Measurements from ENCODE around the gene IGFN1. TPM values are rescaled to one million over a fixed set of nuclear protein-coding genes. Genes with fewer than 3 reads are reported as not detected.

Gene IGFN1
- total and polyA plus RNA-seq, 2 donors from 2014 or later: 2.8 TPM; not detected in 1

DNA sequence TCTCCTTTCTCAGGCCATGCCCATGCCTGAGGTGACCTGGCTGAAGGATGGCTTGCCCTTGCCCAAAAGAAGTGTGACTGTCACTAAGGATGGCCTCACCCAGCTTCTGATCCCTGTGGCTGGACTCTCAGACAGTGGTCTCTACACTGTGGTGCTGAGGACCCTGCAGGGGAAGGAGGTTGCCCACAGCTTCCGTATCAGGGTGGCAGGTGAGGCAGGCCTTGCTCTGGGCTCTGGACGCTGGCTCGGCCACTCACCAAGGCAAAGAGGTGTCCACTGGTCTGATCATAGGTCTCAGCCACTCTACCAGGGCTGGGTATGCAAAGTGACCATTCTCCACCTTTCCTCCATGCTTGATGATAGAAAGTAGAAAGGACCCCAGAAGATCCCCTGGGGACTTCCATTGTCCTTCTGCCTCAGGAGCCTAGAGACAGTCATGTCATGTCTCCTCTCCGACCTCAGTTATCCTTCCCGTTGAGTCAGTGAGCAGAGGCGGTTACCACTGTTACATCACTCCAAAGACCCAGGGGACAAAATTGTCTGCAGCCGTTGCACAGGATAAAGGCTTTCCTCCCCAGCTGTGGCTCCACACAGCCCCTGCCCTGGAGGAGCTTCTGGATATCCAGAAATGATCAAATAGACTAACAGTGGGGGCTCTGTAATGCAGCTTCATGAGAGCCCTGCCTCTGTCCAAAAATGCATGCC, 34.2 kb downstream of the IGFN1 start:
- intact Hi-C loops (cut with DNase I): no loop called here
- Histone ChIP-seq H3K4me1 (ENCODE audit: control insufficient read depth in 2 of 3, insufficient read depth in 2 of 3, low read depth in 1 of 3, low read length in 3 of 3) (no peaks in the 10 kb centered on the region), H3K9ac (ENCODE audit: low read length in 3 of 3) (no peak overlapping the region), H3K4me3 (ENCODE audit: low read length in 3 of 3) (no peak overlapping the region), H3K36me3 (ENCODE audit: control insufficient read depth in 2 of 3, insufficient read depth in 3 of 3, low read length in 3 of 3) (no peaks in the 10 kb centered on the region), H3K27me3 (ENCODE audit: control insufficient read depth, insufficient read depth, low read length) (no peaks in the 10 kb centered on the region), H3K27ac (ENCODE audit: low read depth in 2 of 2, low read length in 2 of 2) (no peak overlapping the region), H3K9me3 (ENCODE audit: control insufficient read depth in 2 of 3, insufficient read depth in 1 of 3, low read length in 3 of 3) (no peaks in the 10 kb centered on the region)
- DNase-seq: peak in 2 of 5 donors; percentile 17 to 30
- TF ChIP-seq, protein P1, sequence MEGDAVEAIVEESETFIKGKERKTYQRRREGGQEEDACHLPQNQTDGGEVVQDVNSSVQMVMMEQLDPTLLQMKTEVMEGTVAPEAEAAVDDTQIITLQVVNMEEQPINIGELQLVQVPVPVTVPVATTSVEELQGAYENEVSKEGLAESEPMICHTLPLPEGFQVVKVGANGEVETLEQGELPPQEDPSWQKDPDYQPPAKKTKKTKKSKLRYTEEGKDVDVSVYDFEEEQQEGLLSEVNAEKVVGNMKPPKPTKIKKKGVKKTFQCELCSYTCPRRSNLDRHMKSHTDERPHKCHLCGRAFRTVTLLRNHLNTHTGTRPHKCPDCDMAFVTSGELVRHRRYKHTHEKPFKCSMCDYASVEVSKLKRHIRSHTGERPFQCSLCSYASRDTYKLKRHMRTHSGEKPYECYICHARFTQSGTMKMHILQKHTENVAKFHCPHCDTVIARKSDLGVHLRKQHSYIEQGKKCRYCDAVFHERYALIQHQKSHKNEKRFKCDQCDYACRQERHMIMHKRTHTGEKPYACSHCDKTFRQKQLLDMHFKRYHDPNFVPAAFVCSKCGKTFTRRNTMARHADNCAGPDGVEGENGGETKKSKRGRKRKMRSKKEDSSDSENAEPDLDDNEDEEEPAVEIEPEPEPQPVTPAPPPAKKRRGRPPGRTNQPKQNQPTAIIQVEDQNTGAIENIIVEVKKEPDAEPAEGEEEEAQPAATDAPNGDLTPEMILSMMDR (IDR thresholded peaks at IDR 0.05; ENCODE audit: borderline replicate concordance, extremely low read depth, insufficient read depth): no peak
- FAIRE-seq: no peak

DNA sequence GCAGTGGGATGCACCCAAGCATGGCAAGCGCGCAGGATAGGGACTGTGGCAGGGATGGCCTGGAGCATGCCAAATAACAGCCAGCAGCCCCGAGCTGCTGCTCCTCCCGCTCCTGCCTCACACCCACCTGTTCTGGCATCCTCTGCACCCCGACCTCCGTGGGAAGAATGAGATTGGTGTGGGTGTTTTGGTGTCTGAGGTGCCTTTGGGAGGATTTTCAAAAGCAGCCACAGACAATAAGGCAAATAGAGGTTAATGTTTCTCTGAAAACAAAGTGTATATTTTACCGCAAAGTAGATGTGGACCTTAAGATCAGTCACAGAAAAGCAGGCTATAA, 35.5 kb downstream of the IGFN1 start:
- H3K9me3 ChIP-seq (ENCODE audit: control insufficient read depth in 2 of 3, insufficient read depth in 1 of 3, low read length in 3 of 3): no peaks in the 10 kb centered on the region
- FAIRE-seq: no peak
- no peaks in the 10 kb centered on the region for H3K27me3 ChIP-seq (ENCODE audit: control insufficient read depth, insufficient read depth, low read length)
- intact Hi-C loops (cut with DNase I): no loop called here
- no peak overlapping the region for H3K4me3 ChIP-seq (ENCODE audit: low read length in 3 of 3)
- H3K27ac ChIP-seq (ENCODE audit: low read depth in 2 of 2, low read length in 2 of 2): no peak overlapping the region
- H3K36me3 ChIP-seq (ENCODE audit: control insufficient read depth in 2 of 3, insufficient read depth in 3 of 3, low read length in 3 of 3): no peaks in the 10 kb centered on the region
- H3K4me1 ChIP-seq (ENCODE audit: control insufficient read depth in 2 of 3, insufficient read depth in 2 of 3, low read depth in 1 of 3, low read length in 3 of 3): no peaks in the 10 kb centered on the region
- TF ChIP-seq, protein P1 (IDR thresholded peaks at IDR 0.05; ENCODE audit: borderline replicate concordance, extremely low read depth, insufficient read depth): no peak
- no peak overlapping the region for H3K9ac ChIP-seq (ENCODE audit: low read length in 3 of 3)
- peak in 4 of 5 donors; percentile 63 to 71 (median 66) for DNase-seq

DNA sequence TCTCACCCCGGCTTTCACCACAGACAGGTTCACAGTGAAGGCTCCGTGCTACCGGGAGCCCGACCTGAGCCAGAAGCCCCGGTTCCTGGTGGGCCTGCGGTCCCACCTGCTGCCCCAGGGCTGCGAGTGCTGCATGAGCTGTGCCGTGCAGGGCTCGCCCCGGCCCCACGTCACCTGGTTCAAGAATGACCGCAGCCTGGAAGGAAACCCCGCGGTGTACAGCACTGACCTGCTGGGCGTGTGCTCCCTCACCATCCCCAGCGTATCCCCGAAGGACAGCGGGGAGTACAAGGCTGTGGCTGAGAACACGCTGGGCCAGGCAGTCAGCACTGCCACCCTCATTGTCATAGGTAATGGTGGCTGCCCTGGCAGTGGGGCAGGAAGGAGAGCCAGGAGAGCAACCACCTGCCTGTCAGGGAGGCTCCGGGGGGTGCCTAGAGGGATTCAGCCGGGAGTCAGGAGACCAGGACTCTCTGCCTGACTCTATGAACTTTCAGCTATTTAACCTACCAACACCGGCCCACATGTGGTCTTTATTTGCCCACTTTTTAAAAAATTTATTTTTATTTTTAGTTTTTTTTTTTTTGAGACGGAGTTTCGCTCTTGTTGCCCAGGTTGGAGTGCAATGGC, 36.4 kb downstream of the IGFN1 start:
- DNase-seq: peak in 2 of 5 donors; percentile 27 to 46
- Histone ChIP-seq H3K36me3 (ENCODE audit: control insufficient read depth in 2 of 3, insufficient read depth in 3 of 3, low read length in 3 of 3) (no peaks in the 10 kb centered on the region), H3K9me3 (ENCODE audit: control insufficient read depth in 2 of 3, insufficient read depth in 1 of 3, low read length in 3 of 3) (no peaks in the 10 kb centered on the region), H3K27me3 (ENCODE audit: control insufficient read depth, insufficient read depth, low read length) (no peaks in the 10 kb centered on the region), H3K4me3 (ENCODE audit: low read length in 3 of 3) (no peak overlapping the region), H3K4me1 (ENCODE audit: control insufficient read depth in 2 of 3, insufficient read depth in 2 of 3, low read depth in 1 of 3, low read length in 3 of 3) (no peaks in the 10 kb centered on the region), H3K27ac (ENCODE audit: low read depth in 2 of 2, low read length in 2 of 2) (no peak overlapping the region), H3K9ac (ENCODE audit: low read length in 3 of 3) (no peak overlapping the region)
- TF ChIP-seq, protein P1 (IDR thresholded peaks at IDR 0.05; ENCODE audit: borderline replicate concordance, extremely low read depth, insufficient read depth): no peak
- no peak for FAIRE-seq
- intact Hi-C loops (cut with DNase I): no loop called here
